Urinary bladder (tissue), 4 donors: Measurements from ENCODE around the gene CPNE5. TPM values are rescaled to one million over a fixed set of nuclear protein-coding genes. Genes with fewer than 3 reads are reported as not detected.

Source experiments
- DNase-seq: peaks from one replicate; pipeline ENCODE4 v3.0.0-alpha.2; 2015; ENCODE audit errors: extremely low spot score
- H3K27ac ChIP-seq: one replicate; pipeline ENCODE4 v1.5.1; 2013; ENCODE audit warnings: low read depth, mild to moderate bottlenecking, moderate library complexity
- H3K36me3 ChIP-seq: one replicate; pipeline ENCODE4 v1.6.1; 2013; ENCODE audit warnings: mild to moderate bottlenecking, moderate library complexity; ENCODE audit not compliant: insufficient read depth
- H3K4me1 ChIP-seq: one replicate; pipeline ENCODE4 v1.6.1; 2013; ENCODE audit warnings: mild to moderate bottlenecking, moderate library complexity; ENCODE audit not compliant: insufficient read depth
- H3K4me3 ChIP-seq: one replicate; pipeline ENCODE4 v1.5.1; 2013; ENCODE audit warnings: low read depth, low read length
- WGBS: extraction: QIAGEN DNeasy Blood & Tissue Kit; methylation state at CpG from one replicate; pipeline ENCODE4 v1.1.7; 2013; 5-methylcytosine and 5-hydroxymethylcytosine counted together
- polyA plus RNA-seq: library from polyadenylated mRNA; stranded (reverse); fragments of 200-250 nt; gene quantifications from one replicate; pipeline ENCODE4 v1.2.3, GENCODE V29; 2013
- total RNA-seq: library from RNA; depleted of rRNA; stranded (reverse); fragments of >200 nt; gene quantifications from one replicate; pipeline ENCODE4 v1.2.3, GENCODE V29; 2014
- donor health status: healthy with polysubstance abuse.
- donor health status: healthy.

The CPNE5 gene
- 4.5 TPM for total RNA-seq
- polyA plus RNA-seq: 3.3 TPM

GRCh38 chr6:36838896-36839748 lies at the start of gene CPNE5:
Gene CPNE5, minus strand, starts transcription at chr6:36839444. Its CDS starts 67 bp downstream, at chr6:36839377.
- peak within 1 kb of the TSS; percentile 44 for H3K4me3 ChIP-seq
- H3K36me3 ChIP-seq: no peaks in the 10 kb centered on the region
- H3K4me1 ChIP-seq: peaks cover 7% of the 10 kb centered on the region
- 10% methylated on average over 57 of the region's 57 CpGs for WGBS
- DNase-seq: no peak
- no peak within 1 kb of the TSS for H3K27ac ChIP-seq

GRCh38 chr6:36888115-36888643 lies 48.9 kb upstream of the CPNE5 start:
- WGBS: 88% methylated on average over 7 of the region's 7 CpGs
- Histone ChIP-seq H3K36me3 (no peaks in the 10 kb centered on the region), H3K4me1 (no peaks in the 10 kb centered on the region), H3K4me3 (no peak overlapping the region), H3K27ac (no peak overlapping the region)
- no peak for DNase-seq

- 76% methylated on average over 10 of the region's 10 CpGs for WGBS
- no peak for DNase-seq
- Histone ChIP-seq H3K36me3 (no peaks in the 10 kb centered on the region), H3K4me1 (no peaks in the 10 kb centered on the region), H3K27ac (no peak overlapping the region), H3K4me3 (no peak overlapping the region)
Observed at GRCh38 chr6:36886950-36887618, 47.8 kb upstream of the CPNE5 start.

GRCh38 chr6:36885461-36886401 lies 46.5 kb upstream of the CPNE5 start, which contains the start of gene C6orf89:
Gene C6orf89, plus strand, starts transcription at chr6:36885952. Its CDS starts 13,493 bp downstream, at chr6:36899445.
- WGBS: 3% methylated on average over 48 of the region's 48 CpGs
- H3K27ac ChIP-seq: peak within 1 kb of the TSS; percentile 72
- peak within 1 kb of the TSS; percentile 59 for H3K4me3 ChIP-seq
- H3K4me1 ChIP-seq: no peaks in the 10 kb centered on the region
- DNase-seq: peak; percentile 95
- no peaks in the 10 kb centered on the region for H3K36me3 ChIP-seq

- Histone ChIP-seq H3K4me1 (no peaks in the 10 kb centered on the region), H3K4me3 (no peak overlapping the region), H3K36me3 (no peaks in the 10 kb centered on the region), H3K27ac (no peak overlapping the region)
- 96% methylated on average over 3 of the region's 3 CpGs for WGBS
- no peak for DNase-seq
Observed at GRCh38 chr6:36884610-36885009, 45.4 kb upstream of the CPNE5 start.

- no peaks in the 10 kb centered on the region for H3K36me3 ChIP-seq
- H3K27ac ChIP-seq: no peak overlapping the region
- H3K4me3 ChIP-seq: peak overlapping the region; percentile 82
- DNase-seq: no peak
- H3K4me1 ChIP-seq: peaks cover 2% of the 10 kb centered on the region
- WGBS: 28% methylated on average over 6 of the region's 6 CpGs
Observed at GRCh38 chr6:36875250-36875633, 36.0 kb upstream of the CPNE5 start.

GRCh38 chr6:36874443-36875249 lies 35.4 kb upstream of the CPNE5 start, which contains the start of gene PPIL1:
Gene PPIL1, minus strand, starts transcription at chr6:36874803. Its CDS starts 31 bp downstream, at chr6:36874772.
- under 1% methylated on average over 54 of the region's 54 CpGs for WGBS
- peak; percentile 86 for DNase-seq
- Histone ChIP-seq H3K27ac (peak within 1 kb of the TSS; percentile 93), H3K36me3 (no peaks in the 10 kb centered on the region), H3K4me1 (peaks cover 2% of the 10 kb centered on the region), H3K4me3 (peak within 1 kb of the TSS; percentile 82)

- Histone ChIP-seq H3K36me3 (no peaks in the 10 kb centered on the region), H3K4me1 (peaks cover 2% of the 10 kb centered on the region), H3K4me3 (peak overlapping the region; percentile 82), H3K27ac (peak overlapping the region; percentile 93)
- 9% methylated on average over 11 of the region's 11 CpGs for WGBS
- DNase-seq: no peak
Observed at GRCh38 chr6:36873612-36874442, 34.6 kb upstream of the CPNE5 start.

- 88% methylated on average over 1 of the region's 1 CpG for WGBS
- no peaks in the 10 kb centered on the region for H3K36me3 ChIP-seq
Observed at GRCh38 chr6:36873115-36873514, 33.9 kb upstream of the CPNE5 start.

GRCh38 chr6:36871686-36872085 lies 32.4 kb upstream of the CPNE5 start:
- WGBS: 84% methylated on average over 3 of the region's 3 CpGs
- Histone ChIP-seq H3K27ac (no peak overlapping the region), H3K4me1 (peaks cover 2% of the 10 kb centered on the region), H3K36me3 (no peaks in the 10 kb centered on the region), H3K4me3 (no peak overlapping the region)
- DNase-seq: no peak

More at GRCh38 chr6:36873115-36873514, 33.9 kb upstream of the CPNE5 start:
- Histone ChIP-seq H3K4me1 (peaks cover 2% of the 10 kb centered on the region), H3K4me3 (no peak overlapping the region), H3K27ac (no peak overlapping the region)
- DNase-seq: no peak

- no peak overlapping the region for H3K27ac ChIP-seq
- no peaks in the 10 kb centered on the region for H3K36me3 ChIP-seq
- no peaks in the 10 kb centered on the region for H3K4me1 ChIP-seq
- no peak for DNase-seq
- H3K4me3 ChIP-seq: no peak overlapping the region
- 70% methylated on average over 4 of the region's 4 CpGs for WGBS
Observed at GRCh38 chr6:36867471-36868224, 28.4 kb upstream of the CPNE5 start.
